GM19239 (cell line): ENCODE results near the gene OR2A14.
A peak's percentile ranks its signal among the peaks of the same experiment; 100 is the strongest.
"Not testable (repeated sequence)": the region's sequence is repeated elsewhere in the genome, so short reads cannot be mapped to it uniquely, and the experiment has no call there.

Experiments
- DNase-seq: peaks from one replicate; pipeline ENCODE4 v3.0.0; 2011; ENCODE audit warnings: low spot score; ENCODE audit not compliant: insufficient read length
- FAIRE-seq: peaks from 2 replicates; lab custom pipeline; 2011; peaks lifted over from hg19 to GRCh38; lab: Jason Lieb, UNC

The OR2A14 gene, protein sequence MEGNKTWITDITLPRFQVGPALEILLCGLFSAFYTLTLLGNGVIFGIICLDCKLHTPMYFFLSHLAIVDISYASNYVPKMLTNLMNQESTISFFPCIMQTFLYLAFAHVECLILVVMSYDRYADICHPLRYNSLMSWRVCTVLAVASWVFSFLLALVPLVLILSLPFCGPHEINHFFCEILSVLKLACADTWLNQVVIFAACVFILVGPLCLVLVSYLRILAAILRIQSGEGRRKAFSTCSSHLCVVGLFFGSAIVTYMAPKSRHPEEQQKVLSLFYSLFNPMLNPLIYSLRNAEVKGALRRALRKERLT

GRCh38 chr7:144122876-144123275, at the start of gene OR2A14:
Gene OR2A14, plus strand, starts transcription at chr7:144123176. Its CDS starts 5,937 bp downstream, at chr7:144129113.
- no peak for DNase-seq
- no peak for FAIRE-seq

GRCh38 chr7:144074374-144074773, 48.6 kb upstream of the OR2A14 start:
- DNase-seq = no peak

GRCh38 chr7:144085978-144086377, 37.0 kb upstream of the OR2A14 start, which contains the start of gene OR2A12:
Gene OR2A12, plus strand, starts transcription at chr7:144086278. Its CDS starts 8,830 bp downstream, at chr7:144095108.
- no peak for DNase-seq
- FAIRE-seq = no peak

More at GRCh38 chr7:144074374-144074773, 48.6 kb upstream of the OR2A14 start:
- no peak for FAIRE-seq

- DNase-seq (no peak), FAIRE-seq (no peak)
Observed at GRCh38 chr7:144086730-144087129, 36.2 kb upstream of the OR2A14 start.

DNA sequence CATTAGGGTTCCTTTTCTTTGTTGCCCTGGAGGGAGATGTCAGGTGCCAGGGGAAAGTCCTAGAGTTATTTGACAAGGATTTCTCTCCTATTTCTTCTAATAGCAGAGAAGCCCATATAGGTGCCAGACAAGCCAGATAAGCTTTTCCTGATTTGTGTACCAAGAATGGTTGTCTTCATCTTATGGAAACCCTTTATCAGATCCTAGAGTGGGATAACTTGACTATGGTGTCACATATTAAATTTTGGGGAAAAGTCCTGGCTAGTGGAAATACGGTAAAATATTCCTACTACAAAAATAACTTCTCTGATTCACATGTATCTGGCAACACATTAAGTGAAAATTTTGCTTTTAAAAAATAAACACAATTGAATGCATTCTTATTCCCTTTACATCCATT, 35.7 kb upstream of the OR2A14 start:
- DNase-seq = no peak
- FAIRE-seq = no peak

- FAIRE-seq (no peak), DNase-seq (no peak)
Observed at GRCh38 chr7:144090667-144091066, 32.3 kb upstream of the OR2A14 start.

DNA sequence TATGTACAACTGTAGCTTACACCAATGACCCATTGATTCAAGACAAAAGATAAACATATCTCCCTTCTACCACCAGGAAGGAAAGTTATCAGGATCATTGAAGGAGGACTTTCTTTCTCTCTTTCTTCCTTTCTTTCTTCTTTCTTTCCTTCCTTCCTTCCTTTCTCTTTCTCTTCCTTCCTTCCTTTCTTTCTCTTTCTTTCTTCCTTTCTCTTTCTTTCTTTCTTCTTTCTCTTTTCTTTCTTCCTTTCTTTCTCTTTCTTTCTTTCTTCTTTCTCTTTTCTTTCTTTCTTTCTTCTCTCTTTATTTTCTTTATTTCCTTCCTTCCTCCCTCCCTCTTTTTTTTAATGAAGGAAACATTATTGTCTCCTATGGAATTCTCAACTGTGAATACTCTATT, 24.2 kb upstream of the OR2A14 start:
- DNase-seq = no peak
- FAIRE-seq = no peak

- DNase-seq (no peak), FAIRE-seq (no peak)
Observed at GRCh38 chr7:144100607-144101006, 22.4 kb upstream of the OR2A14 start.

- no peak for DNase-seq
- no peak for FAIRE-seq
Observed at GRCh38 chr7:144102041-144102440, 20.9 kb upstream of the OR2A14 start.

- FAIRE-seq = no peak
- DNase-seq = no peak
Observed at GRCh38 chr7:144105211-144105610, 17.8 kb upstream of the OR2A14 start.

- DNase-seq (no peak), FAIRE-seq (no peak)
Observed at GRCh38 chr7:144109283-144109682, 13.7 kb upstream of the OR2A14 start, which contains the start of gene OR2A2. Gene OR2A2, plus strand, starts transcription at chr7:144109583. Its CDS starts 0 bp downstream, at chr7:144109583.

- no peak for FAIRE-seq
- no peak for DNase-seq
Observed at GRCh38 chr7:144110272-144110671, 12.7 kb upstream of the OR2A14 start.

GRCh38 chr7:144113651-144114050, 9.3 kb upstream of the OR2A14 start:
- no peak for FAIRE-seq

GRCh38 chr7:144118341-144118740, 4.6 kb upstream of the OR2A14 start:
- DNase-seq (no peak), FAIRE-seq (no peak)

More at GRCh38 chr7:144113651-144114050, 9.3 kb upstream of the OR2A14 start:
- DNase-seq = no peak

GRCh38 chr7:144127714-144128334, 4.8 kb downstream of the OR2A14 start:
- FAIRE-seq = peak; percentile 87
- DNase-seq = peak; percentile 67

DNA sequence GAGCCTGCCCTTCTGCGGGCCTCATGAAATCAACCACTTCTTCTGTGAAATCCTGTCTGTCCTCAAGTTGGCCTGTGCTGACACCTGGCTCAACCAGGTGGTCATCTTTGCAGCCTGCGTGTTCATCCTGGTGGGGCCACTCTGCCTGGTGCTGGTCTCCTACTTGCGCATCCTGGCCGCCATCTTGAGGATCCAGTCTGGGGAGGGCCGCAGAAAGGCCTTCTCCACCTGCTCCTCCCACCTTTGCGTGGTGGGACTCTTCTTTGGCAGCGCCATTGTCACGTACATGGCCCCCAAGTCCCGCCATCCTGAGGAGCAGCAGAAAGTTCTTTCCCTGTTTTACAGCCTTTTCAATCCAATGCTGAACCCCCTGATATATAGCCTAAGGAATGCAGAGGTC, 6.6 kb downstream of the OR2A14 start:
- not testable (repeated sequence) for DNase-seq, FAIRE-seq

GRCh38 chr7:144130730-144131129, 7.8 kb downstream of the OR2A14 start:
- FAIRE-seq = no peak
- no peak for DNase-seq

- FAIRE-seq = no peak
Observed at GRCh38 chr7:144132262-144132661, 9.3 kb downstream of the OR2A14 start.

GRCh38 chr7:144133307-144133706, 10.3 kb downstream of the OR2A14 start:
- DNase-seq (no peak), FAIRE-seq (no peak)

More at GRCh38 chr7:144132262-144132661, 9.3 kb downstream of the OR2A14 start:
- DNase-seq = no peak

- DNase-seq (no peak), FAIRE-seq (no peak)
Observed at GRCh38 chr7:144134116-144134515, 11.1 kb downstream of the OR2A14 start.

DNA sequence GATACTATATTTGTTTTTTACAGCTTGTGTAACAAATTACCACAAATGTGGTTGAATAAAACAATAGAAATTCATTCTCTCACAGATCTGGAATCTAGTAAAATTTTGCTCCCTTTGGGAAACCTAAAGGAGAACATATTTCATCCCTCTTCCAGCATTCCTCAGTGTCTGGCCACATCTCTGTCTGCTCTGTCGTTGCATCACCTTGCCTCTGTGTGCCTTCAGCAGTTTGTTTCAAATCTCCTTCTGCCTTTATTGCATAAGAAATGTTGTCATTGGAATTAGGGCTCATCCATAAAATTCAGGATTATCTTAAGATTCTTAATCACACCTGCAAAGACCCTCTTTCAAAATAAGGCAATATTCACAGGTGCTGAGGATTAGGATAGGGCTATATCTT, 14.5 kb downstream of the OR2A14 start:
- DNase-seq (no peak), FAIRE-seq (no peak)
